ENCODE data around the gene SP2.

Gene SP2

GRCh38 chr17:47860386-47860785, 35.6 kb upstream of the SP2 start:
- H3K4me3 ChIP-seq (replicated peaks; ENCODE audit: low read depth, low read length) = no peak overlapping the region
- TF ChIP-seq CTCF (IDR thresholded peaks at IDR 0.05; ENCODE audit: low read length, missing control alignments) = no peak
- no peak for DNase-seq (ENCODE audit: low read depth)

DNA sequence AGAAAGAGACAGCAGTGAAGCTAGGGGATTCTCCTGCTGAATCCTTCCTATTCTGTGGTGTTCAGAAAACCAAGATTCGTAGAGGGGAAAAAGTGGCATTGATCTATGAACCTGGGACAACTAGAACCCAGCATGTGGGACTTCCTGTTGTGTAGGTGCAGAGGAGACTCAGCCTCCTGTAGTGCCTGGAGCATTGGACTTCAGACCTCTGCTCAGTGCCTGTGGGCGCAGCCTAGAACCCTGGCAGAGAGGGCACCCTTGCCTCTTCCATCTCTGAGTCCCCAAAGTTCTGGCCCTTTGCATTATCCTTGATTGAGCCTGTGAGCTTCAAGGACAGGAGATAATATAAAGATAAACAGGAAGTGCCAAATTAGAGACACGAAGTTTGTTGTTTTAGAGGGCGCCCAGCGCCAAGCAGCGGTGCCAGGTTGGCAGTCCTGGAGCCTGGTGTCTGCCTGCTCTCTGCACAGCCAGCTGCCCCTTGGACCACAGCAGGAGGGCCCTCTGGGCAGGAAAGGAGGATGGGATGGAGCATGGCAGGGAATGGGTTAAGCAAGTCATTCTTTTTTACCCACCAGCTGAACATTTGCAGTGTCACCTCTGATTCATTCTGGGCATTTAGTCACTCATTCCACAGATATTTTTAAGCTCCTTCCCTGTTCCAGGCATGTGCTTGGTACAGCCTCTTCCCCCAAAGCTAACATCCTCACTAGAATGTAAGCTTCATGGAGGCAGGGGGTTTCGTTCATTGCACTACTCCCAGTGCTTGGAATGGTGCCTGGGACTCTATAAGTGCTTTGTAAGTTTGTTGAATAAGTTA, 33.2 kb upstream of the SP2 start:
- no peak for TF ChIP-seq CTCF (IDR thresholded peaks at IDR 0.05; ENCODE audit: low read length, missing control alignments)
- no peak overlapping the region for H3K4me3 ChIP-seq (replicated peaks; ENCODE audit: low read depth, low read length)
- DNase-seq (ENCODE audit: low read depth) = peak; percentile 73

DNA sequence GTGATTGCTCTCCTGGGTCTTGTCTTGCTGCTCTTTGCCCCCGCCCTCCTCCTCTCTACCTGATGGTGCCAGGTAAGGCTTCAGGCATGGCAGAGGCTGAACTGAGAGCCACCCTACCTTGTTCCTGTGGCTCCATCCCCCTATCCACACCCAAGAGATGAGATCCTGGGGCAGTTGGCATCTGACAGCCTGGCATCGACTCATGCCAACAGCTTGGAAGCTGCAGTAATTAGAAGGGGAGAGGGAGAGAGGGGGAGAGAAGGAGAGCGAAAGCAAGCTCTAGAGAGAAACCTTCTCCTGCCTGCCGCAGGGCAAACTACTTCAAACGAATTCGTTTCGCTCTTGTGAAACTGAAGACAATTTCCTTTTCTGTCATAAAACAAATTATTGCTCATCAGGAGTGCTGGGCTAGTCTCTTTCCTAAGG, 31.2 kb upstream of the SP2 start:
- no peak for TF ChIP-seq CTCF (IDR thresholded peaks at IDR 0.05; ENCODE audit: low read length, missing control alignments)
- no peak overlapping the region for H3K4me3 ChIP-seq (replicated peaks; ENCODE audit: low read depth, low read length)
- no peak for DNase-seq (ENCODE audit: low read depth)

DNA sequence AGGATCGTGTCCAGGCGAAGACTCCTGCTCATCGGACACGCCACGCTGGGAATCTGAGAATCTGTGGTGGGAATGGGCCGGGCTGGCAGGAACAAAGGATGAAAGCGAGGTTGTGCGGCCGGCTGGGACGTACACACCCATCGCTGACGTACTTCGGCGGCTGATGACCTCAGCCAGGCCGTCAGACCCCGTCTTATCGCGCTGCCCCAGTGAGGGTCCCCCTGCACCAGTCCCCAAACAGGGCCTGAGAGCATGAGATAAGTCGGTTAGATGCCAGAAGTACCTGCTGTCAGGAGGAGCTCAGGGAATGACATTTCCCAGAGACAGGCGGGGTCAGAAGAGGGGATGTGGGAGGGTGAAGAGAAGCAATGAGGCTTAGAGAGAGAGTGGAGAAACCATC, 29.1 kb upstream of the SP2 start:
- H3K4me3 ChIP-seq (replicated peaks; ENCODE audit: low read depth, low read length) = no peak overlapping the region
- peak; percentile 67 for DNase-seq (ENCODE audit: low read depth)
- TF ChIP-seq CTCF (IDR thresholded peaks at IDR 0.05; ENCODE audit: low read length, missing control alignments) = no peak

GRCh38 chr17:47867813-47868533, 28.1 kb upstream of the SP2 start:
- H3K4me3 ChIP-seq (replicated peaks; ENCODE audit: low read depth, low read length) = no peak overlapping the region
- TF ChIP-seq CTCF (IDR thresholded peaks at IDR 0.05; ENCODE audit: low read length, missing control alignments) = no peak
- DNase-seq (ENCODE audit: low read depth) = no peak

- TF ChIP-seq CTCF (IDR thresholded peaks at IDR 0.05; ENCODE audit: low read length, missing control alignments) = no peak
- DNase-seq (ENCODE audit: low read depth) = no peak
- H3K4me3 ChIP-seq (replicated peaks; ENCODE audit: low read depth, low read length) = no peak overlapping the region
Observed at GRCh38 chr17:47869114-47869513, 26.9 kb upstream of the SP2 start.
